Embryonic facial prominence (tissue), 1 donor: Measurements from ENCODE around the gene ALDH7A1.
"Not testable (repeated sequence)": the region's sequence is repeated elsewhere in the genome, so short reads cannot be mapped to it uniquely, and the experiment has no call there.

Experiments
- DNase-seq: peaks from one replicate; pipeline ENCODE4 v3.0.0-alpha.2; 2016; ENCODE audit errors: extremely low spot score

Gene ALDH7A1

GRCh38 chr5:126595486-126596083 lies 566 bp upstream of the ALDH7A1 start:
- DNase-seq = no peak

GRCh38 chr5:126591549-126591948 lies 3.5 kb downstream of the ALDH7A1 start:
- DNase-seq = no peak

GRCh38 chr5:126589536-126590297 lies 5.3 kb downstream of the ALDH7A1 start:
- no peak for DNase-seq

DNA sequence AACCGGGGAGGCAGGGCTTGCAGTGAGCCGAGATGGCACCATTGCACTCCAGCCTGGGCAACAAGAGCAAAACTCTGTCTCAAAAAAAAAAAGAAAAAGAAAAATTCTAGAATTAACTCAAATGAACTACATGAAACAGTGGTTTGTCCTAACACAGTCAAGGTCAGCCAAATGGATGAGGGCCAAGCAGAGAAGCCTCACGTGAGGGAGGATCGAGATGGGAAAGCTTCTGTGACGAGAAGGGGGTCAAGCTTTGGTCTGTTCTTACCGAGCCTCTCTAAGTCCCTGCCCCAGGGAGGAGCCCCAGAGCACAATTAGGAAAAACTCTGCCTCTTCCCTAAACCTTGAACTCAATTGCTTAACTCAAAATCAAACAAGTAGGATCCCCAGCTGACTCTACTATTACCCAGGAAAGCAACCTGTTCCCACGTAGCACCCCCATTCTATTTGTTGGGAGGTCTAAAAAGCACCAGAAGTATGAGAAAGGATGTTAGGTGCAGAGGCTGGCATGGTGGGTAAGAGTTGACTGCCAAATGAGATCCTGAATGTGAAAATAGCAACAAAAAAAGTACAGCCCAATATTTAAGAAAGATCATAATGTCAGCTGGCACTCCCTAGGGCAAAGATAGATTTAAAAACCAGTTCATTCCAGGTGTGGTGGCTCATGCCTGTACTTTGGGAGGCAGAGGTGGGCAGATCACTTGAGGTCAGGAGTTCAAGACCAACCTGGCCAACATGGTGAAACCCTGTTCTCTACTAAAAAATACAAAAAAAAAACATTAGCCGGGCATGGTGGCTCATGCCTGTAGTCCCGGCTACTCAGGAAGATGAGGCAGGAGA lies 7.2 kb downstream of the ALDH7A1 start:
- no peak for DNase-seq

DNA sequence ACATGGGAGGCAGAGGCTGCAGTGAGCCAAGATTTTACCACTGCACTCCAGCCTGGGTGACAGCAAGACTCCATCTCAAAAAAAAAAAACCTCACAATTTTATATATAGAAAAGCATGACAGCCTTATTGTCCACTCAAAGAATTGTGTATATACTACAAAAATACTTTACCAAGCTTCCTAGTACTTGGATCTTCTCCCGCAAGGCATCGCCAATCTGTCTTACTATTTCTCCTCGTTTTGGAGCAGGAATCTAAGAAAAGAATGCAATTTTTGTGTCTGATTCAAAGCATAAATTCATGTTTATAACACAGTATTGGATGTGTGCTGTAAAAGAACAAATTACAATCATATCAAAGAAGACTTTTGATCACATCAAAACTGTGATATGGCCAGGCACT lies 11.3 kb downstream of the ALDH7A1 start:
- DNase-seq = no peak

DNA sequence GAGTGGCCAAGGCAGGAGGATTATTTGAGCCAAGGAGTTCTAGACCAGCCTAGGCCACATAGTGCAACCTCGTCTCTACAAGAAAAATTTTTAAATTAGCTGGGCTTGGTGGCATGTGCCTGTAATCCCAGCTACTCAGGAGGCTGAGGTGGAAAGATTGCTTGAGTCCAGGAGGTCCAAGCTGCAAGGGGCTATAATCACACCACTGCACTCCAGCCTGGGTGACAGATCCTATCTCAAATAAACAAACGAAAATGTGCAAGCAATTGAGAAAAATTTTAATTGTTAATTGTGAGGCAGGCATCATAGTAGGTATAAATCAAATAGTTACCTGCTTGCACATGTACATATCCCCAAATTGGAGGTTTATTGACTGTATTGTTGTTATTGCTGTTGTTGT lies 15.3 kb downstream of the ALDH7A1 start:
- no peak for DNase-seq

- no peak for DNase-seq
Observed at GRCh38 chr5:126577415-126577814, 17.6 kb downstream of the ALDH7A1 start.

DNA sequence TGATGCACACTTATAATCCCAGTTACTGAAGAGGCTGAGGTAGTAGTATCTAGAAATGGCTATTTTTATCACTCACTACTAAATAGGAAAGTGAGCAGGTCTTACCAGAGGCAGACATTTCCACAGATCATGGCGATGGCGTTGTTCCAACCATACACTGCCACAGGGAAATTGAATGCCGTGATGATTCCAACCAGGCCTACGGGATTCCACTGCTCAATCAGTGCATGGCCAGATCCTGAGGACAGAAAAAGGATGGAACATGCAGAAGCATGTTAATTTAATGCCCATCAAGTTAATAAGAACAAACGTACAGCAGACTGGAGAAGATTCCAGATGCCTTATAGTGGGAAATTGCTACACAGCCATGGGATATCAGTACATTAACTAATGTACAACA lies 18.0 kb downstream of the ALDH7A1 start:
- no peak for DNase-seq

DNA sequence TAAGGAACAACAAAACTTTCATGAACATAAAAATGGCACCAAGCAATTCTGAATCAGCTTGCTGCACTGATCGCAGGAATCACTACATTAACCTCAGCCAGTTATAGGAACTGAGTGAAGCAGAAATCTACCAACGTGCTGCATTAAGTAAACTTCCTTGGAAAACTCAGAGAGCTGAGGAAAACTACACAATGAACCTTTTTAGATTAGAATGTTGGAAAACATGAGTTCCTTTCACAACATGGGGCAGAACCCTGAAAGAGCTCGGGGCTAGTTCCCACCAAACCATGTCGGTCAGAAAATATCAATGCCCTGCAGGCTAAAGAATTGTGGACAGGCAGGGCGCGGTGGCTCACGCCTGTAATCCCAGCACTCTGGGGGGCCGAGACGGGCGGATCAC lies 19.4 kb downstream of the ALDH7A1 start:
- no peak for DNase-seq

GRCh38 chr5:126568206-126568755 lies 26.7 kb downstream of the ALDH7A1 start:
- no peak for DNase-seq

- no peak for DNase-seq
Observed at GRCh38 chr5:126562823-126563222, 32.2 kb downstream of the ALDH7A1 start.

GRCh38 chr5:126561908-126562307 lies 33.1 kb downstream of the ALDH7A1 start:
- DNase-seq = no peak

- DNase-seq = not testable (repeated sequence)
Observed at GRCh38 chr5:126555101-126555500, 39.9 kb downstream of the ALDH7A1 start.

DNA sequence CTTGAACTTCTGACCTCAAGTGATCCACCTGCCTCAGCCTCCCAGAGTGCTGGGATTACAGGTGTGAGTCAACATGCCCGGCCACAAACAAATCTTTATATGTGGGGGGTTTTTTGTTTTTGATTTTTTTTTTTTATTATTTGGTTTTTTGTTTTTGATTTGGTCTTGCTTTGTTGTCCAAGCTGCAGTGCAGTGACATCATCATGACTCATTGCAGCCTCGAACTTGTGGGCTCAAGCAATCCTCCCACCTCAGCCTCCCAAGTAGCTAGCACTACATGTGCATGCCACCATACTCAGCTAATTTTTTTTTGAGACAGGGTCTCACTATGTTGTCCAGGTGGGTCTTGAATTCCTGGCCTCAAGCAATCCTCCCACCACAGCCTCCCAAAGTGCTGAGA lies 42.4 kb downstream of the ALDH7A1 start:
- no peak for DNase-seq

DNA sequence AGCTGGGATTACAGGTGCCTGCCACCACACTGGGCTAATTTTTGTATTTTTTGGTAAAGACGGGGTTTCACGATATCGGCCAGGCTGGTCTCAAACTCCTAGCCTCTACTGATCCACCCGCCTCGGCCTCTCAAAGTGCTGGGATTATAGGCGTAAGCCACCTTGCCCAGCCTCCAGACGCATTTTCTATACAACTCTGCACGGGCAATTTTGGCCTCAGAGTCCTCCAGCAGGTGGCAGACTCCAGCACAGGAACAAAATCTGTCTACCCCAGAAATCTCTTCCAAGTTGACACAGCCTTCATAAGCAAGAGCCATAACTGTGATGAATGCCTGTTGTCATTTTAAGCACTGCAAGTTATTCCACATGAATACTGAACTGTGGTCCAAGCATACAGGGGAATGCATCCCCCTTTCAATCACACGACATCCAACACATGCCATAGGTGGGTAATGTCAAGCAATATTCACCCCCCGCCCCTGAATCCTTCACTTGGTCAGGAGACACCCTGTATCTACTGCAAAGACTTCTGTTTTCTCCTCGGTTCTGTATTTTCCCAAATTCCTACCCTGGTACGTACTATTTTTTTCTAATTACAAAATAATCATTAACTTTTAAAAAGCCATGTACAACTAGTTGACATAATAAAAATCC lies 50.8 kb downstream of the ALDH7A1 start:
- no peak for DNase-seq

GRCh38 chr5:126543660-126544059 lies 51.4 kb downstream of the ALDH7A1 start:
- no peak for DNase-seq

- no peak for DNase-seq
Observed at GRCh38 chr5:126543009-126543408, 52.0 kb downstream of the ALDH7A1 start.

- DNase-seq = no peak
Observed at GRCh38 chr5:126542441-126542840, 52.6 kb downstream of the ALDH7A1 start.

DNA sequence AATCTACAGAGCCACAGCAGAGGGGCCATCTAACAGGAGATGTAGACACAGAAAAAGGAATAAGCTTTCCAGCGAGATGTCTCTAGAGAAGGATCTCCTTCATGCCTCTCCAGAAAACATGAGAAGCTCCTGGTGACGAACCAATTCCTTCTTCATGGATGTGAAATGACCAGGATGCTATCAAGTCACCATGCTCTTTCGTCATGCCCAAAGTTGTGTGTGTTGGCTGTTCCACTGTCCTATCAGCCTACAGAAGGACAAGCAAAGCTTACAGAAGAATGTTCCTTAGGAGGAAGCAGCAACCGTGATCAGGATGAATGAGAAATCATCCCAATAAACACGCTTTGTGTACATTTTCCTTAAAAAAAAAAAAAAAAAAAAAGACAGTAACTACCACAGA lies 54.4 kb downstream of the ALDH7A1 start:
- no peak for DNase-seq

- DNase-seq = no peak
Observed at GRCh38 chr5:126538579-126538978, 56.4 kb downstream of the ALDH7A1 start.

- DNase-seq = no peak
Observed at GRCh38 chr5:126536874-126537273, 58.1 kb downstream of the ALDH7A1 start.
